Activated T-cell treated with anti-CD3 and anti-CD28 coated beads, Interleukin-2, amount 50 U/mL, for 48 hours (primary cell): ENCODE data around the gene PGAP6.

Experiments
- DNase-seq, 2 experiments: peaks; one replicate each; pipeline ENCODE4 v3.0.0-alpha.2; 2020

Gene PGAP6

DNA sequence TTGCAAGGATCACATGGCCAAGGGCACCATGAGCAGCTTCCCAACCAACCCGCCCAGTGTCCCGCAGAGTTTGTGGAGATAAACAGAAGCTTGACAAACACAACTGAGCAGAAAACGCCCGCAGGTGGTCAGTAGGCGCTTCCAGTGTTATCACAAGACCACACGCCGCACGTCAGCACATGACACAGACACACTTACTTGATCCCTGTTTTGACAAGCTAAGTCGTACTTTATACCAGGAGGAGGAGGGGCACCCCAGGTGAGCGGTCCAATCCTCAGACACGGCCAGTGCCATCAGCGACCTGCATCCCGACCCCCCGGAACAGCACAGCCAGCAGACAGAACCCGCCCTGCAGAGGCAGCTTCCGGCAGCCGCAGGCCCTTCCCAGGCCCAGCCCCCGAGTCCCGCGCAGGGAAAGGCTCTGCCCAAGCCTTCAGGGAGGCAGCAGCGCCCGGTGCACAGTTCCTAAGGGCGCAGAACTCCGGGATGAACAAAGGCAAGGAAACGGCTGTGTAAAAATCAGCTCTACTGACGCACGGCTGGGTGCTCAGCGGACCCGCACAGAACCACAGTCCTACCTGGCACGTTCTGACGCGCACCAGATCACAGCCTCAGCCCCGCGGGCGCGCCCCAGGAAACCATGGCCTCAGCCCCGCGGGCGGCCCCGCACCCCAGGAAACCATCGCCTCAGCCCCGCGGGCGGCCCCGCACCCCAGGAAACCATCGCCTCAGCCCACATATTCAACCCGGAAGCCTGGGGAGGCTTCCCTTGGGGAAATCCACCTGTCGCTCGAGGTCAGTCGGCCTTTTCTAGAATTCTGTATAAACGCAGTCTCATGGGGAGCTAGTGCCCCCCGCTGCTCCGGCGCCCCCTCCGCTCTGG lies 57.1 kb downstream of the PGAP6 start:
- DNase-seq = peak; percentile 62 to 66

GRCh38 chr16:324201-324450 lies 57.7 kb downstream of the PGAP6 start:
- DNase-seq = no peak

DNA sequence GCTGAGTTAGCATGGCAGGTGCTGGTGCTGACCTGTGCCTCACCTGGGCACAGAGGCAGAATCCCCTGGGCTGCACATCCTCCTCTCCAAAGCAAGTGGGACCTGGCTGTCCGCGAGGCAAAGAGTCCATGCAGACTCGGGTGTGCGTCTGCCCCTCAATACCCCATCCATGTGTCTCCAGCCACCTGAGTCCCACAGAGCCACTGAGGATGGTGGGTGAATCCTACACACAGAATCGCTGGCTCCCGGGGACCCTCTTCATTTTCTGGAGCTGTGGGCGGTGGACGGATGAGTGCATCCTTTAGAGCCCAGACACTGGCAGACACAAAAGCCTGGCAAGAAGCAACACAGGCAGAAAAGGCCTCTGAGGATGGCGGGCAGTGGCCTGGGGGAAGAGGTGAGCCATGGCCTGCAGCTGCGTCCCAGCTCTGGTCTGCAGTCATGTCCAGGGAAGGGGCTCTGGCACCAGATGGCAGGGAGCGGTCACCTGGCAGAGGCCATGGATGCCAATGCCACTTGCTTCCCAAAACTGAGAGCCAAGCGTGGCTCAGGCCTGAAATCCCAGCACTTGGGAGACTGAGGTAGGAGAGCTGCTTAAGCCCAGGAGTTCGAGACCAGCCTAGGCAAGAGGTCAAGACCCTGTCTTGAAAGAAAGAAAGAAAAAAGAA lies 59.2 kb downstream of the PGAP6 start:
- no peak for DNase-seq

GRCh38 chr16:321532-321931 lies 60.2 kb downstream of the PGAP6 start:
- no peak for DNase-seq
